ENCODE data around the gene LARP1. TPM values are rescaled to one million over a fixed set of nuclear protein-coding genes. Genes with fewer than 3 reads are reported as not detected.

LARP1 gene
- total RNA-seq, 2 experiments from 2014 or later, result 88.7 to 97.6 TPM

DNA sequence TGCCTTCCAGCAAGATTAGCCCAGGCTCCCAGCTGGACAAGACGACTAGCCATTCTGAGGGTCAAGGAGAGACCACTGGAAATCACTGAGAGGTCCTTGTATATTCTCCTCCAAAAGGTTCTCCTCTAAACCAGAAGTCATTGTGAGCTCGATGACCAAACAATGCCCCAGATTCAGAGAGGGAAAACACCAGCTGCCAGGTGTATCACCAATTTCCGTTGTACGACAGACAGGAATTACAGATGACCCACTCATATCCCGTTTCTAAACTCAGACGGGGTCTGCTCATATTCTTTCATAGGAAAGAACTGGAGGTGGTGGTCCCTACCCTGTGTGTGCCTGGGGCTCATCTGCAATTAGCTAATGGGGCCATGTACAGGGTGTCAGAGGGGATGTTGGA lies 81.0 kb downstream of the LARP1 start:
- Histone ChIP-seq H3K4me3 (ENCODE audit: low read length) (no peak overlapping the region), H3K27me3 (ENCODE audit: control insufficient read depth in 1 of 2, insufficient read depth in 2 of 2, low read length in 2 of 2) (no peaks in the 10 kb centered on the region), H3K27ac (ENCODE audit: low read depth in 1 of 2, low read length in 2 of 2) (no peak overlapping the region), H3K9me3 (ENCODE audit: control insufficient read depth in 1 of 2, insufficient read depth in 1 of 2, low read length in 2 of 2) (no peaks in the 10 kb centered on the region), H3K4me1 (ENCODE audit: insufficient read depth, low read length) (peaks cover 2% of the 10 kb centered on the region), H3K36me3 (ENCODE audit: insufficient read depth, low read length) (peaks cover 3% of the 10 kb centered on the region)
- Mint-ChIP-seq H3K36me3 (ENCODE audit: low read depth) (no peaks in the 10 kb centered on the region), H3K27ac (no peak overlapping the region), H3K4me1 (ENCODE audit: low read depth) (peaks cover 22% of the 10 kb centered on the region), H3K4me3 (no peak overlapping the region), H3K27me3 (no peaks in the 10 kb centered on the region), H3K9me3 (no peaks in the 10 kb centered on the region)
- POLR2A ChIA-PET, result no interaction called here
- TF ChIP-seq, protein P1, sequence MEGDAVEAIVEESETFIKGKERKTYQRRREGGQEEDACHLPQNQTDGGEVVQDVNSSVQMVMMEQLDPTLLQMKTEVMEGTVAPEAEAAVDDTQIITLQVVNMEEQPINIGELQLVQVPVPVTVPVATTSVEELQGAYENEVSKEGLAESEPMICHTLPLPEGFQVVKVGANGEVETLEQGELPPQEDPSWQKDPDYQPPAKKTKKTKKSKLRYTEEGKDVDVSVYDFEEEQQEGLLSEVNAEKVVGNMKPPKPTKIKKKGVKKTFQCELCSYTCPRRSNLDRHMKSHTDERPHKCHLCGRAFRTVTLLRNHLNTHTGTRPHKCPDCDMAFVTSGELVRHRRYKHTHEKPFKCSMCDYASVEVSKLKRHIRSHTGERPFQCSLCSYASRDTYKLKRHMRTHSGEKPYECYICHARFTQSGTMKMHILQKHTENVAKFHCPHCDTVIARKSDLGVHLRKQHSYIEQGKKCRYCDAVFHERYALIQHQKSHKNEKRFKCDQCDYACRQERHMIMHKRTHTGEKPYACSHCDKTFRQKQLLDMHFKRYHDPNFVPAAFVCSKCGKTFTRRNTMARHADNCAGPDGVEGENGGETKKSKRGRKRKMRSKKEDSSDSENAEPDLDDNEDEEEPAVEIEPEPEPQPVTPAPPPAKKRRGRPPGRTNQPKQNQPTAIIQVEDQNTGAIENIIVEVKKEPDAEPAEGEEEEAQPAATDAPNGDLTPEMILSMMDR (IDR thresholded peaks at IDR 0.05), result no peak
- intact Hi-C loops (cut with DNase I, micrococcal nuclease), result no loop called here
- CTCF ChIA-PET, result no interaction called here
- DNase-seq (no peak), ATAC-seq (ENCODE audit: poor library complexity) (no peak)

DNA sequence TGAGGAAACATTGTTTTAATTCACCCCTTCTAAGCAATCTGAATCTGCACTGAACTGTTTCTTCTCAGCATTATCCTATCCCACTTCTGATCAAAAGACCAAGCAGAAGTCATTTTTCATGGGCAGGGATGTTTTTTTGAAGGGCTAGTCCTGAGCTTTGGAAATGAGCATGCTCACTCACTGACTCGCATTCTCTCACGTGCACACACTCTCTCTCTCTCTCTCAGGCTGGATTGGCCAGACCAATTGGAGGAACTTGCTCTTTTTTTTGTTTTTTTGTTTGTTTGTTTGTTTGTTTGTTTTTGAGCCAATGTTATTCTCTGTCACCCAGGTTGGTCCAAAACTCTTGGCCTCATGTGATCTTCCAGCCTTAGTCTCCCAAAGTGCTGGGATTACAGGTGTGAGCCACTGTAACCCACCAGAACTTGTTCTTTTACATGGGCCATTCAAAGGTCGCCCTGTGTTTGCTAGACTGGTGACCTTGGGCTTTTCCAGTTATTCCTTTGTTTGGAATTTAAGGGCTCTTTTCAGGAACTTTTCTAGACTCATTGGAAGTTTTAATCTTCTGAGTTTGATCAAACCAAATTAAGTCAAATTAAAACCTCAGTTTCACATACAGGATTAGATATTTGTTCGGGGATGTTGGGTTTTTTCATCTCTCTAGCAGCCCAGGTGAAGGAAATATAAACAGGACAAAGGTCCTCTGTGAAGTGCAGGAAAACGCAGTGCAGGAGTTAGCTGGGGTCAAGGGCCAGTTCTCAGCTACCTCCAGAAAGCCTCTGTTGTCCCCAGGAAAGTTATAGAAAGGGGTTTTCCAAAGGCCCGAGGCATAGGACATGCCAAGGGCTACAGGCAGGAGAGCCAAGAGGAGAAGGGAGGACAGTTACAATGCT lies 82.1 kb downstream of the LARP1 start:
- no peak overlapping the region for H3K27ac Mint-ChIP-seq
- TF ChIP-seq, protein P1 (IDR thresholded peaks at IDR 0.05), result no peak
- intact Hi-C loops (cut with DNase I, micrococcal nuclease), result no loop called here
- H3K4me3 ChIP-seq (ENCODE audit: low read length), result no peak overlapping the region
- ATAC-seq (ENCODE audit: poor library complexity) (no peak), DNase-seq (no peak)
- no peaks in the 10 kb centered on the region for H3K27me3 ChIP-seq (ENCODE audit: control insufficient read depth in 1 of 2, insufficient read depth in 2 of 2, low read length in 2 of 2)
- CTCF ChIA-PET, result no interaction called here
- H3K27me3 Mint-ChIP-seq, result no peaks in the 10 kb centered on the region
- H3K4me3 Mint-ChIP-seq, result no peak overlapping the region
- H3K9me3 Mint-ChIP-seq, result no peaks in the 10 kb centered on the region
- no peak overlapping the region for H3K27ac ChIP-seq (ENCODE audit: low read depth in 1 of 2, low read length in 2 of 2)
- peaks cover 3% of the 10 kb centered on the region for H3K36me3 ChIP-seq (ENCODE audit: insufficient read depth, low read length)
- peaks cover 19% of the 10 kb centered on the region for H3K4me1 Mint-ChIP-seq (ENCODE audit: low read depth)
- POLR2A ChIA-PET, result no interaction called here
- H3K4me1 ChIP-seq (ENCODE audit: insufficient read depth, low read length), result no peaks in the 10 kb centered on the region
- H3K36me3 Mint-ChIP-seq (ENCODE audit: low read depth), result no peaks in the 10 kb centered on the region
- H3K9me3 ChIP-seq (ENCODE audit: control insufficient read depth in 1 of 2, insufficient read depth in 1 of 2, low read length in 2 of 2), result no peaks in the 10 kb centered on the region

DNA sequence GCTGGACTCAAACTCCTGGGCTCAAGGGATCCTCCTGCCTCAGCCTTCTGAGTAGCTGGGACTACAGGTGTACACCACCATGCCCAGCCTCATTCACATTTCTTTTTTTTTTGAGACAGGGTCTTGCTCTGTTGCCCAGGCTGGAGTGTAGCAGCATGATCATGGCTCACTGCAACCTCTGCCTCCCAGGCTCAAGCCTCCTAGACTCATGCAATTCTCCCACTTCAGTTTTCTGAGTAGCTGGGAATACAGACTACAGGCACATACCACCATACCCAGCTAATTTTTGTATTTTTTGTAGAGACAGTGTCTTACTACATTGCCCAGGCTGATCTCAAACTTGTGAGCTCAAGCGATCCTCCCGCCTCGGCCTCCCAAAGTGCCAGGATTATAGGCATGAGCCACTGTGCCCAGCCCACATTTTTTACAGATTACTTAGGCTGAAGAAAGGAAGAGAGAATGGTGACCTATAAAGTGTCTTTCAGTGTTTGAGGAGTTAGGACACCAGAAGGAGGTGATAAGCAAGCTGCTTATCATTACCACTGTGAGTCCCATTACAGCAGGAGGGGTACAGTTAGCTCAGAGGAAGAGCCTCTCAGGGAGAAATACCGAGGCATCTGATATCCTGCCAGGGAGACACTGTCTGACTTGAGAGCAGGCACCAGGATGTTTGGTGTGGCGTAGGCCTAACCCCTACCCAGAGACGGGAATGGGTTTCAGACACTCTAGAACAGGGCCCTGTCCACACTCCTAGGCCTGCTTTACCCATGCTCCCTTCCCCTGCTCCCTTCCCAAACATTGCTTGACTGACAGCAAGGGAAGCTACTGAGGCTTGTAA lies 85.5 kb downstream of the LARP1 start:
- Histone ChIP-seq H3K9me3 (ENCODE audit: control insufficient read depth in 1 of 2, insufficient read depth in 1 of 2, low read length in 2 of 2) (no peaks in the 10 kb centered on the region), H3K27ac (ENCODE audit: low read depth in 1 of 2, low read length in 2 of 2) (no peak overlapping the region), H3K4me1 (ENCODE audit: insufficient read depth, low read length) (no peaks in the 10 kb centered on the region), H3K27me3 (ENCODE audit: control insufficient read depth in 1 of 2, insufficient read depth in 2 of 2, low read length in 2 of 2) (no peaks in the 10 kb centered on the region), H3K36me3 (ENCODE audit: insufficient read depth, low read length) (no peaks in the 10 kb centered on the region), H3K4me3 (ENCODE audit: low read length) (no peak overlapping the region)
- ChIA-PET POLR2A (interaction anchor here (2.1 kb wide), 1 partner anchor 17 kb away, joined by 5 read pairs; no protein-coding TSS in a partner anchor), CTCF (no interaction called here)
- ATAC-seq (ENCODE audit: poor library complexity), result no peak
- no peaks in the 10 kb centered on the region for H3K9me3 Mint-ChIP-seq
- H3K27me3 Mint-ChIP-seq, result no peaks in the 10 kb centered on the region
- no peaks in the 10 kb centered on the region for H3K36me3 Mint-ChIP-seq (ENCODE audit: low read depth)
- no peak for DNase-seq
- intact Hi-C loops (cut with DNase I, micrococcal nuclease), result no loop called here
- TF ChIP-seq, protein P1 (IDR thresholded peaks at IDR 0.05), result no peak
- H3K4me3 Mint-ChIP-seq, result no peak overlapping the region
- peak overlapping the region; percentile 20 for H3K27ac Mint-ChIP-seq
- peaks cover 4% of the 10 kb centered on the region for H3K4me1 Mint-ChIP-seq (ENCODE audit: low read depth)
